HCT116 (cell line): Measurements from ENCODE around the gene PCBP3.
"Not testable (repeated sequence)": the region's sequence is repeated elsewhere in the genome, so short reads cannot be mapped to it uniquely, and the experiment has no call there.

Source experiments
- ATF3 ChIP-seq: IDR thresholded peaks from 2 replicates; pipeline ENCODE4 v1.6.1; 2012
- CBX3 ChIP-seq: IDR thresholded peaks from 2 replicates; pipeline ENCODE4 v1.6.1; 2012; ENCODE audit warnings: low read depth
- CEBPB ChIP-seq: IDR thresholded peaks from 2 replicates; pipeline ENCODE4 v1.6.1; 2012; ENCODE audit warnings: low read depth
- EZH2 ChIP-seq: fragments of 200-600 bp; sonication (generic); IDR thresholded peaks from 2 replicates; pipeline ENCODE4 v1.6.1; 2017; ENCODE audit warnings: antibody characterized with exemption, mixed run types
- JUND ChIP-seq: IDR thresholded peaks from 2 replicates; pipeline ENCODE4 v1.6.1; 2012
- MAX ChIP-seq: IDR thresholded peaks from 2 replicates; pipeline ENCODE4 v1.6.1; 2012
- POLR2A ChIP-seq: IDR thresholded peaks from 2 replicates; pipeline ENCODE4 v1.7.0; 2011; ENCODE audit warnings: borderline replicate concordance; ENCODE audit not compliant: insufficient read depth, insufficient read length; ENCODE audit errors: extremely low read depth
- RAD21 ChIP-seq: IDR thresholded peaks from 2 replicates; pipeline ENCODE4 v1.6.1; 2012; ENCODE audit warnings: low read depth, mild to moderate bottlenecking
- SIN3A ChIP-seq: IDR thresholded peaks from 2 replicates; pipeline ENCODE4 v1.6.1; 2012; ENCODE audit warnings: low read depth
- TCF7L2 ChIP-seq: IDR thresholded peaks from 2 replicates; pipeline ENCODE4 v1.7.0; 2011; ENCODE audit warnings: borderline replicate concordance, inconsistent platforms; ENCODE audit not compliant: insufficient read depth, insufficient read length; ENCODE audit errors: extremely low read depth
- ZBTB33 ChIP-seq: IDR thresholded peaks from 2 replicates; pipeline ENCODE4 v1.6.1; 2011; ENCODE audit warnings: mild to moderate bottlenecking, low read length, moderate library complexity; ENCODE audit not compliant: insufficient replicate concordance; ENCODE audit errors: extremely low read depth
- ZNF274 ChIP-seq: fragments of 200-500 bp; sonication (Bioruptor generic); IDR thresholded peaks from 2 replicates; pipeline ENCODE4 v1.6.1; 2014; ENCODE audit warnings: mild to moderate bottlenecking, low read depth, low read length, inconsistent platforms
- TF ChIP-seq, protein P1 (sequence below), 3 experiments: fragments of 200-600 bp in 1 of 3; sonication (generic) in 1 of 3; IDR thresholded peaks in 2 of 3; conservative IDR thresholded peaks in 1 of 3; 2 replicates each; pipeline ENCODE4 v1.5.1; 2012 to 2017; ENCODE audit warnings: low read depth in 2 of 3, low read length in 2 of 3, antibody characterized with exemption in 1 of 3, borderline replicate concordance in 1 of 3, control low read depth in 1 of 3, mild to moderate bottlenecking in 1 of 3, mixed read lengths in 1 of 3, mixed run types in 1 of 3, moderate library complexity in 1 of 3; ENCODE audit not compliant: insufficient read depth in 1 of 3
- TF ChIP-seq, protein P2 (sequence below): IDR thresholded peaks from 2 replicates; pipeline ENCODE4 v1.6.1; 2012; ENCODE audit warnings: low read depth

DNA sequence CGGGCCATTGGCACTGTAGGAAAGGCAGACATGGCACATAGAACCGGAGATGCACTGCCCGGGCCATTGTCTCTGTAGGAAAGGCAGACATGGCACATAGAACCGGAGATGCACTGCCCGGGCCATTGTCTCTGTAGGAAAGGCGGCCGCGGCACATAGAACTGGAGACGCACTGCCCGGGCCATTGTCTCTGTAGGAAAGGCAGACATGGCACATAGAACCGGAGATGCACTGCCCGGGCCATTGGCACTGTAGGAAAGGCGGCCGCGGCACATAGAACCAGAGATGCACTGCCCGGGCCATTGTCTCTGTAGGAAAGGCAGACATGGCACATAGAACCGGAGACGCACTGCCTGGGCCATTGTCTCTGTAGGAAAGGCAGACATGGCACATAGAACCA, 252.9 kb downstream of the PCBP3 start:
- TF ChIP-seq, protein P1, sequence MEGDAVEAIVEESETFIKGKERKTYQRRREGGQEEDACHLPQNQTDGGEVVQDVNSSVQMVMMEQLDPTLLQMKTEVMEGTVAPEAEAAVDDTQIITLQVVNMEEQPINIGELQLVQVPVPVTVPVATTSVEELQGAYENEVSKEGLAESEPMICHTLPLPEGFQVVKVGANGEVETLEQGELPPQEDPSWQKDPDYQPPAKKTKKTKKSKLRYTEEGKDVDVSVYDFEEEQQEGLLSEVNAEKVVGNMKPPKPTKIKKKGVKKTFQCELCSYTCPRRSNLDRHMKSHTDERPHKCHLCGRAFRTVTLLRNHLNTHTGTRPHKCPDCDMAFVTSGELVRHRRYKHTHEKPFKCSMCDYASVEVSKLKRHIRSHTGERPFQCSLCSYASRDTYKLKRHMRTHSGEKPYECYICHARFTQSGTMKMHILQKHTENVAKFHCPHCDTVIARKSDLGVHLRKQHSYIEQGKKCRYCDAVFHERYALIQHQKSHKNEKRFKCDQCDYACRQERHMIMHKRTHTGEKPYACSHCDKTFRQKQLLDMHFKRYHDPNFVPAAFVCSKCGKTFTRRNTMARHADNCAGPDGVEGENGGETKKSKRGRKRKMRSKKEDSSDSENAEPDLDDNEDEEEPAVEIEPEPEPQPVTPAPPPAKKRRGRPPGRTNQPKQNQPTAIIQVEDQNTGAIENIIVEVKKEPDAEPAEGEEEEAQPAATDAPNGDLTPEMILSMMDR (IDR thresholded peaks at IDR 0.05 in 2 of 3, conservative IDR thresholded peaks at IDR 0.05 in 1 of 3; ENCODE audit: borderline replicate concordance in 1 of 3, insufficient read depth in 1 of 3, low read depth in 2 of 3, low read length in 2 of 3): not testable (repeated sequence)
- TF ChIP-seq, protein P2, sequence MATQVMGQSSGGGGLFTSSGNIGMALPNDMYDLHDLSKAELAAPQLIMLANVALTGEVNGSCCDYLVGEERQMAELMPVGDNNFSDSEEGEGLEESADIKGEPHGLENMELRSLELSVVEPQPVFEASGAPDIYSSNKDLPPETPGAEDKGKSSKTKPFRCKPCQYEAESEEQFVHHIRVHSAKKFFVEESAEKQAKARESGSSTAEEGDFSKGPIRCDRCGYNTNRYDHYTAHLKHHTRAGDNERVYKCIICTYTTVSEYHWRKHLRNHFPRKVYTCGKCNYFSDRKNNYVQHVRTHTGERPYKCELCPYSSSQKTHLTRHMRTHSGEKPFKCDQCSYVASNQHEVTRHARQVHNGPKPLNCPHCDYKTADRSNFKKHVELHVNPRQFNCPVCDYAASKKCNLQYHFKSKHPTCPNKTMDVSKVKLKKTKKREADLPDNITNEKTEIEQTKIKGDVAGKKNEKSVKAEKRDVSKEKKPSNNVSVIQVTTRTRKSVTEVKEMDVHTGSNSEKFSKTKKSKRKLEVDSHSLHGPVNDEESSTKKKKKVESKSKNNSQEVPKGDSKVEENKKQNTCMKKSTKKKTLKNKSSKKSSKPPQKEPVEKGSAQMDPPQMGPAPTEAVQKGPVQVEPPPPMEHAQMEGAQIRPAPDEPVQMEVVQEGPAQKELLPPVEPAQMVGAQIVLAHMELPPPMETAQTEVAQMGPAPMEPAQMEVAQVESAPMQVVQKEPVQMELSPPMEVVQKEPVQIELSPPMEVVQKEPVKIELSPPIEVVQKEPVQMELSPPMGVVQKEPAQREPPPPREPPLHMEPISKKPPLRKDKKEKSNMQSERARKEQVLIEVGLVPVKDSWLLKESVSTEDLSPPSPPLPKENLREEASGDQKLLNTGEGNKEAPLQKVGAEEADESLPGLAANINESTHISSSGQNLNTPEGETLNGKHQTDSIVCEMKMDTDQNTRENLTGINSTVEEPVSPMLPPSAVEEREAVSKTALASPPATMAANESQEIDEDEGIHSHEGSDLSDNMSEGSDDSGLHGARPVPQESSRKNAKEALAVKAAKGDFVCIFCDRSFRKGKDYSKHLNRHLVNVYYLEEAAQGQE: not testable (repeated sequence)
- TF ChIP-seq ZNF274, POLR2A, EZH2, CEBPB, ATF3, RAD21, SIN3A, MAX, TCF7L2, JUND, ZBTB33, CBX3: not testable (repeated sequence)
